Activated CD8-positive, alpha-beta T cell treated with anti-CD3 and anti-CD28 coated beads, Interleukin-2, amount 10 ng/mL, durations not matched to agents 7 days and 5 days (primary cell): ENCODE measurements around the gene SIRT3. TPM values are rescaled to one million over a fixed set of nuclear protein-coding genes. Genes with fewer than 3 reads are reported as not detected.
"Not testable (repeated sequence)": the region's sequence is repeated elsewhere in the genome, so short reads cannot be mapped to it uniquely, and the experiment has no call there.

Experiments
- ATAC-seq: fragments of 150-1000 bp; cut with Tn5 transposase; one replicate; pipeline ENCODE4 v1.10.0; 2021; ENCODE audit warnings: moderate library complexity
- CTCF ChIA-PET: fragments of 350-600 bp; sonication (Branson Sonifier 250); formaldehyde crosslinking; loops from one replicate; lab custom pipeline; 2021; ENCODE audit warnings: antibody characterized with exemption; lab: Charles Lee
- POLR2A ChIA-PET: fragments of 350-600 bp; sonication (Branson Sonifier 250); formaldehyde crosslinking; loops from one replicate; lab custom pipeline; 2021; ENCODE audit warnings: antibody characterized with exemption; lab: Charles Lee
- DNase-seq: peaks from one replicate; pipeline ENCODE4 v3.0.0-alpha.2; 2020
- H3K27ac Mint-ChIP-seq: one replicate; pipeline ENCODE4 v1.8.0; 2021; ENCODE audit warnings: mild to moderate bottlenecking, mixed read lengths
- H3K27me3 Mint-ChIP-seq: one replicate; pipeline ENCODE4 v1.8.0; 2021; ENCODE audit warnings: low read depth, mixed read lengths
- H3K36me3 Mint-ChIP-seq: one replicate; pipeline ENCODE4 v1.8.0; 2021; ENCODE audit warnings: low read depth, mixed read lengths
- H3K4me1 Mint-ChIP-seq: one replicate; pipeline ENCODE4 v1.8.0; 2021; ENCODE audit warnings: low read depth, mixed read lengths
- H3K4me3 Mint-ChIP-seq: one replicate; pipeline ENCODE4 v1.8.0; 2021; ENCODE audit warnings: mild to moderate bottlenecking, mixed read lengths
- H3K9me3 Mint-ChIP-seq: one replicate; pipeline ENCODE4 v1.8.0; 2022; ENCODE audit warnings: mixed read lengths; ENCODE audit not compliant: insufficient read depth
- total RNA-seq, 2 experiments: library from RNA; stranded (reverse); gene quantifications; one replicate each; pipeline ENCODE4 v1.2.3, GENCODE V29; 2021

SIRT3 gene
- total RNA-seq, 2 experiments from 2014 or later = 13.1 to 15.0 TPM

DNA sequence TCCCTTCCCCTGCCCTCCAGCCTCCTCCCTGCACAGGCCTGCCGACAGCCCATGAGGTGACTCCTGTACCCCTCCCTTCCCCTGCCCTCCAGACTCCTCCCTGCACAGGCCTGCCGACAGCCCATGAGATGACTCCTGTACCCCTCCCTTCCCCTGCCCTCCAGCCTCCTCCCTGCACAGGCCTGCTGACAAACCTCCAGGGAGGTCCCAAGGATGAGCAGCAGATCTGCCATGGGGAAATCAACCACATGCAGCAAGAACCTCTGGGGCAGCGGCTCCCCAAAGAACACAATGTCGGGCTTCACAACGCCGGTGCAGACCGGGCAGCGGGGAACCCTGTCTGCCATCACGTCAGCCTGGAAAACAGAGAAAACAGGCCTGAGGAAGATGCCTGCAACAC, 12.3 kb downstream of the SIRT3 start:
- ChIA-PET CTCF (interaction anchor here (1.0 kb wide), 1 partner anchor 17 kb away, joined by 4 read pairs; the partner anchor contains the start of genes BET1L and RIC8A), POLR2A (no interaction called here)
- DNase-seq = no peak
- no peak for ATAC-seq
- no peak overlapping the region for H3K4me3 Mint-ChIP-seq
- no peak overlapping the region for H3K27ac Mint-ChIP-seq
- peaks cover 9% of the 10 kb centered on the region for H3K4me1 Mint-ChIP-seq
- no peaks in the 10 kb centered on the region for H3K36me3 Mint-ChIP-seq
- no peaks in the 10 kb centered on the region for H3K27me3 Mint-ChIP-seq
- no peaks in the 10 kb centered on the region for H3K9me3 Mint-ChIP-seq

DNA sequence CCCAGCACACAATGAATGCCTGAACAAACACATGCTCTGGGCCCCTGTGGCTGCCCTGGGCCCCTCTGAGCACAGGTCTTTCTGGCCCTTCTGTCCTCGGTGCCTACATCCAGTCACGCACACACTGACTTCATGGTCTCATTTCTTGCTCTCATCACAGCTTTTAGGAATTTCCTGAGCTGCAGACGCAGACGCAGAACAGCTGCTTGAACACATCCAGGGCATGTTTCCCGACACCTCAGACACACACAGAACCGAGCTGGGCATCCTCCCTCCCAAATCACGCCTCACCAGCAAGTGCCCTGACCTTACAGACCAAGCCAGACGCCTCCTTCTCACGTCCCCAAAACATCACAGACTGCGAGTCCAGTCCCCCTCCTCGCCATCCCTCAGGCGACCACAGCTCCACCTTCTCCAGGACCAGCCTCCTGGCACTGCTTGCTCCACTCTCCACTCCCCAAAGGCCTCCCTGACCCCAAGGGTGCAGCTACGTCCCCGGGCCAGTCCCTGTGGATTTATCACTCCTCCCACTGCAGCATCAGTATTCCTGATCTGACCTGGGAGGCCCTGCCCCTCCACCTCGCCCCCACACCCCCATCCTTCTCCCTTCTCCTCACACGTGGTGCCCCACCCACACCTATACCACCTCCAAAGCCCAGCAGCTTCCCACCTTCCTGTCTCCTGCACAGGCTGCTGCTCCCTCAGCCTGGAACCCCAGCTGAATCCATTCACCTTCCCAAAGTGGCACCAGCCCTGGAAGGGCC, 12.9 kb downstream of the SIRT3 start:
- H3K4me3 Mint-ChIP-seq = no peak overlapping the region
- no peak for ATAC-seq
- no peak for DNase-seq
- H3K36me3 Mint-ChIP-seq = no peaks in the 10 kb centered on the region
- H3K9me3 Mint-ChIP-seq = no peaks in the 10 kb centered on the region
- peaks cover 6% of the 10 kb centered on the region for H3K4me1 Mint-ChIP-seq
- no peaks in the 10 kb centered on the region for H3K27me3 Mint-ChIP-seq
- ChIA-PET POLR2A (no interaction called here), CTCF (interaction anchor here (2.8 kb wide), 1 partner anchor 27 kb away, joined by 10 read pairs; no protein-coding TSS in a partner anchor)
- H3K27ac Mint-ChIP-seq = no peak overlapping the region

DNA sequence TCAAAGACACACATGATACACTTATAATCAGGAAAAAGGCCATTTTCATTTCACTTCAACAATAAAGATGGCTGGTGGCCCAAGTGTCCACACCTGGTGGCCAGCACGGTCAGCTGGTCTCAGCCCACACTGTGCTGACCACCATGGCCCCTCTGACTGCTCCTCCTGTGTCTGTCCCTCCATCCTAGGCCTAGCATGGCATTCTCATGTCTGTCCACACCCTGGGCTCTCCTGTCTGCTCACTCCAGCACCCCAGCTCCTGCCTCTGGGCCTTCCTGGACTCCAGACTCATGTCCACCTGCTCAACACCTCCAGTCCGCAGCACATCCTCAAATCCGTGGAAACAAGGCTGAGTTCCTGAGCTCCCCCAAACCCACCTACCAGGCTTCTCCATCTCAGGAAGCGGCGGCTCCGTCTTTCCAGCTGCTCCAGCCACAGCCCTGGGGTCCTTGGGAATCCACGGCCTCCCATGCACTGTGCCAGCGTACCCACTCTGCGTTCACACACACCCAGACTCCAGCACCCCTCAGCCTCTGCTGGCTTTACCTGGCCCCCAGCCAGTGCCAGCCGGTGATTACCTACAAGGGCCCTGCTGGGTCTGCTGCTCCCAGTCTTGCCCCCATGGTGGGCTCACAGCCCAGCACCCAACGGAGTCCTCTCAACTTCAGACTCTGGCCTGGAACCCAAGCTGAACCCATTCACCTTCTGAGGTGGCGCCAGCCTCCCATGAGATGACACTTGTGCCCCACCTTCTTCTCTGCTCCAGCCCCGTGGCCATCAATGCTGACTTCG, 13.9 kb downstream of the SIRT3 start:
- H3K9me3 Mint-ChIP-seq = no peaks in the 10 kb centered on the region
- DNase-seq = no peak
- no peaks in the 10 kb centered on the region for H3K27me3 Mint-ChIP-seq
- peaks cover 6% of the 10 kb centered on the region for H3K4me1 Mint-ChIP-seq
- ChIA-PET CTCF (interaction anchor here (2.8 kb wide), 1 partner anchor 28 kb away, joined by 10 read pairs; no protein-coding TSS in a partner anchor), POLR2A (interaction anchor here (0.6 to 1.0 kb wide), 2 partner anchors 45 to 499 kb away, joined by 3 read pairs; no protein-coding TSS in a partner anchor)
- no peak for ATAC-seq
- no peak overlapping the region for H3K4me3 Mint-ChIP-seq
- H3K27ac Mint-ChIP-seq = no peak overlapping the region
- H3K36me3 Mint-ChIP-seq = peaks cover 2% of the 10 kb centered on the region

DNA sequence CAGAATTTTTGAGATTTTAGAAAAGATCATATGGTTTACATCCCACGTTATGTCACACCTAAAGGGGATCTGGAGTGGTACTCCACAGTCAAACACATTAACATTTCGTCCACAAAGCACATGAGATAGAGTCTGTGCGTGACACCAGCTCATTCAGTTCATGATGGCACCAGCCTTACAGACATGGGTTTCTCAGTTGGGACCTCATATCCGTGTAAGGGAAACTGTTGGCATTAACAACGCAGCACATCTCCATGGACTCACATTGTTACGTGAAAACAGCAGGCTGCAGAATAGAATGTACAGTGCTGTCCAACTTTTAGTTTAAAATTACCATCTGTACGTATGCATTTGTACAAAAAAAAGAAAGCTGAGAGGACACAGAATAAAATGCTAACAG, 14.6 kb downstream of the SIRT3 start:
- CTCF ChIA-PET = interaction anchor here (2.8 kb wide), 1 partner anchor 29 kb away, joined by 10 read pairs; no protein-coding TSS in a partner anchor
- Mint-ChIP-seq H3K4me1 (peaks cover 6% of the 10 kb centered on the region), H3K9me3 (no peaks in the 10 kb centered on the region), H3K36me3 (peaks cover 2% of the 10 kb centered on the region), H3K4me3 (no peak overlapping the region), H3K27ac (no peak overlapping the region), H3K27me3 (no peaks in the 10 kb centered on the region)
- DNase-seq (no peak), ATAC-seq (no peak)
- POLR2A ChIA-PET = interaction anchor here (0.6 to 1.0 kb wide), 2 partner anchors 46 to 500 kb away, joined by 3 read pairs; no protein-coding TSS in a partner anchor

DNA sequence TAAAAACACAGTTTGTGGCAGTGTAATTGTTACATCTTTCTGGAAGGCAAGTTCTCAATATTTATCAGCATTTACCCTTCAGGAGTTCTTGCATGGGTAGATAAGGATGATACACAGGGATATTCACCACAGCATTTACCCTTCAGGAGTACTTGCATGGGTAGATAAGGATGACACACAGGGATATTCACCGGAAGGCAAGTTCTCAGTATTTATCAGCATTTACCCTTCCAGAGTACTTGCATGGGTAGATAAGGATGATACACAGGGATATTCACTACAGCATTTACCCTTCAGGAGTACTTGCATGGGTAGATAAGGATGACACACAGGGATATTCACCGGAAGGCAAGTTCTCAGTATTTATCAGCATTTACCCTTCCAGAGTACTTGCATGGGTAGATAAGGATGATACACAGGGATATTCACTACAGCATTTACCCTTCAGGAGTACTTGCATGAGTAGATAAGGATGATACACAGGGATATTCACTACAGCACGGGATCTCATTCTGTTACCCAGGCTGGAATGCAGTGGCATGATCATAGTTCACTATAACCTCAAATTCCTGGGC, 15.4 kb downstream of the SIRT3 start:
- ChIA-PET CTCF (interaction anchor here (2.8 kb wide), 1 partner anchor 30 kb away, joined by 10 read pairs; no protein-coding TSS in a partner anchor), POLR2A (interaction anchor here (1.0 kb wide), 1 partner anchor 46 kb away, joined by 3 read pairs; no protein-coding TSS in a partner anchor)
- H3K4me3 Mint-ChIP-seq, H3K27ac Mint-ChIP-seq, H3K9me3 Mint-ChIP-seq, H3K36me3 Mint-ChIP-seq, H3K4me1 Mint-ChIP-seq, ATAC-seq, DNase-seq, H3K27me3 Mint-ChIP-seq: not testable (repeated sequence)

DNA sequence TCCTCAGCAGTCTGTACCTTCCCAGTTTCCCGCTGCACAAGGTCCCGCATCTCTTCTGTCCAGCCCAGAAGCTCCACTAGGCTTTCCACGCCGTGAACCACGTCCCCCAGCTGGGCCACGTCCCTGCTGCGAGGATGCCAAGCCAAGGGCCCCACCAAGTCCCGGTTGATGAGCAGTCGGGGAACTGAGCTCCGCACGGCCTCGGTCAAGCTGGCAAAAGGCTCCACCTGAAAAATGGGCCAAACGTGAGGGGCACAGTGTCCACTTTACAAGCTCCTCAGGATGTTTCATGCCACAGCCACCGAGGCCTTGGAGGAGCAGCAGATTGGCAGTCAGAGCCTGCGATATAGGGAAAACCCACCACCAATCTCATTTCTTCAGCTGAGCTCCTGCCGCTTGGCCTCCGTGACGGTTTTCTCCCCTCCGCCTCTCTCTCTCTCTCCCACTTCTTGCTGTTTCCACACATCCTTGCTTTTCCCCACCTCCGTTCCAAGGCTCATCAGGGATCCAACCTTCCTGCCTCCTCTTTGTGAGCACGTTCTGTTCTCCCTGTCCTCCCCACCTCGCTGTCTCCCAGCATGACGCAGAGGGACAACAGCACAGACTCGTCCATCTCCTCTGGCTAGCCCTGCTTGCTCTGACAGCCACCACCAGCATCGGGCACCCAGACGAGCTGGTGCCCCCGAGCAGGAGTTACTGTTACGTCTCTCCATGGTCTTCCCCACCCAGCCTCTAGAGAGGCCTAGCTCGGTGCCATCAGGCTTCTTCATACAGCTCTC, 17.1 kb downstream of the SIRT3 start:
- ChIA-PET POLR2A (interaction anchor here (0.9 to 1.4 kb wide), 2 partner anchors 10 to 18 kb away, joined by 3 to 6 read pairs; no protein-coding TSS in a partner anchor), CTCF (interaction anchor here (1.1 to 1.5 kb wide), 3 partner anchors 12 to 32 kb away, joined by 4 read pairs; partner anchors contain the start of genes BET1L and RIC8A)
- Mint-ChIP-seq H3K4me1 (peaks cover 3% of the 10 kb centered on the region), H3K27me3 (no peaks in the 10 kb centered on the region), H3K27ac (no peak overlapping the region), H3K9me3 (no peaks in the 10 kb centered on the region), H3K4me3 (no peak overlapping the region), H3K36me3 (peaks cover 23% of the 10 kb centered on the region)
- ATAC-seq (no peak), DNase-seq (no peak)

DNA sequence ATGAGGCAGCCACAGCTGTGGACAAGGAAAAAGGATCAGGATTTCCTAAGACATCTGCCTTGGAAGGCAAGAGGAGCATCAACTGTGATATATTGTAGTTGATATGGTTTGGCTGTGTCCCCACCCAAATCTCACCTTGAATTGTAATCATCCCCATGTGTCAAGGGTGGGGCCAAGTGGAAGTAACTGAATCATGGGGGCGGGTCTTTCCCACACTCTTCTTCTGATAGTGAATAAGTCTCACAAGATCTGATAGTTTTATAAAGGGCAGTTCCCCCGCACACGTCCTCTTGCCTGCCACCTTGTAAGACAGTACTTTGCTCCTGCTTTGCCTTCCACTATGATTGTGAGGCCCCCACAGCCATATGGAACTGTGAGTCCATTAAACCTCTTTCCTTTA, 18.4 kb downstream of the SIRT3 start:
- CTCF ChIA-PET = interaction anchor here (2.5 kb wide), 1 partner anchor 33 kb away, joined by 15 read pairs; no protein-coding TSS in a partner anchor
- no peaks in the 10 kb centered on the region for H3K27me3 Mint-ChIP-seq
- no peak overlapping the region for H3K27ac Mint-ChIP-seq
- H3K4me3 Mint-ChIP-seq = no peak overlapping the region
- DNase-seq (no peak), ATAC-seq (no peak)
- POLR2A ChIA-PET = interaction anchor here (1.3 kb wide), 1 partner anchor 16 kb away, joined by 4 read pairs; no protein-coding TSS in a partner anchor
- no peaks in the 10 kb centered on the region for H3K9me3 Mint-ChIP-seq
- peaks cover 32% of the 10 kb centered on the region for H3K36me3 Mint-ChIP-seq
- peaks cover 3% of the 10 kb centered on the region for H3K4me1 Mint-ChIP-seq

DNA sequence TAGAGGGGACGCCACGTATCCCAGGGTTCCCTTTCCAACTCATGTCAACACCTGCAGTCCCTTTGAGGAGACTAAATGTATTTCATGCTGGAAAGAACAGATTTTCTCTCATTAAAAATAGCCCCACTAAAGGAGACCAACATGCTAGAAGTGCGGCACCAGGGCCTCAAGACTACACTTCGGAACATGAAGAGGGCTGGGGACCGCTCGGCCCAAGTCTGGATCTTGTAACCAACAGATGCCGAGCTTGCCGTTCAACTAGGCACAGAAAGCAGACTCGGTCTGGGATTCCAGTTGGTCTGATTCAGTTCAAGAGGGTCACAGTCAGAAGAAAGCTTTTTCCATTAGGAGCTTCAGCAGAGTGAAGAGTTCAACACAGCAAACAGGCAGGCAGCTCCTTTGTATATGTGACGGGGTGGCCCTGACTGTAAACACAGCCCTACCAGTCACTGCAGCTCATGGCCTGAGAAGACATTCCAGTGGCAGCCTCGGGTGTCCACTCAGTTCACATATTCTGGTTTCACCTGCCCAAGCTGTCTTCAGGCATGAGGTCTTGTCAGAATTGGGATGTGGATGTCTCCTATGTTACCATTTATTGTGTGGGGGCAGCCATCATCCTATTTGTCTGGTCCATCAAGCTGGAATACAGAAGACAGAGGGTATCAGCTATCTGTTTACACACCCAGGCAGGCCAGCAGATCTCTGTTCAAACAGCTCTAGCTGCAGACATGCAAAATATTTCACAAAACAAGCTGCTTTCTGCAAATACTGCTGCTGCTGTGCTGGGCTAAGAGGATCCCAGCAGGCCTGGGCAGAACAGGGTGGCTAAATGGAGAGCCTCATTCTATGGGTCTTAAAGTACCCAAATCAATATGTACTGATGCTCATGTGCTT, 19.8 kb downstream of the SIRT3 start:
- H3K36me3 Mint-ChIP-seq = peaks cover 42% of the 10 kb centered on the region
- no peak overlapping the region for H3K27ac Mint-ChIP-seq
- ATAC-seq = no peak
- no peaks in the 10 kb centered on the region for H3K27me3 Mint-ChIP-seq
- H3K9me3 Mint-ChIP-seq = no peaks in the 10 kb centered on the region
- CTCF ChIA-PET = interaction anchor here (0.6 to 2.5 kb wide), 3 partner anchors 13 to 34 kb away, joined by 3 to 15 read pairs (median 4); no protein-coding TSS in a partner anchor
- DNase-seq = no peak
- peaks cover 5% of the 10 kb centered on the region for H3K4me1 Mint-ChIP-seq
- no peak overlapping the region for H3K4me3 Mint-ChIP-seq
- POLR2A ChIA-PET = interaction anchor here (0.8 to 1.3 kb wide), 4 partner anchors 9 to 19 kb away, joined by 3 to 5 read pairs (median 4); partner anchors contain the start of genes BET1L and RIC8A

DNA sequence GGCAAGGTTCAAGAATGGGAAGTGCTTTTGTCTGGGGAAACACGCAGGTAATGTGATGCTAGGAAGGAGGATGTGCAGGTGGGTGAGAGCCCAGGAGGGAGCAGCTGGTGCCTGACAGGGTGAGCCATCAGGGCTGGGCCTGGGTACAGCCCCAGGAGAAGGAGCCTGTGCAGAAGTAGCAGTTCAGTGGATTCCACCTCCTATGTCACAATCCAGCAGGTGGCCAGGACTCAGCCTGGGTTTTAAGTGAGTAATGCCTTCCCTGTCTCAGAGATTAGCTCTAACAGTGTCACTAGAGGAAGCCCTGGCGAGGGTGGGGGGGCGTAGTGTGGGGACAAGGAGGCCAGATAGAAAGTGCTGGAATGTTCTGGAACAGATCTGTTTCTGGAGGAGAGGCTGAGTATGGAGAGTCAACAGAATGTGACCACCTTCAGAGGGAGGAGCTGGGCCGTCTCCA, 20.5 kb downstream of the SIRT3 start:
- H3K4me1 Mint-ChIP-seq = peaks cover 9% of the 10 kb centered on the region
- H3K36me3 Mint-ChIP-seq = peaks cover 47% of the 10 kb centered on the region
- no peak overlapping the region for H3K27ac Mint-ChIP-seq
- no peaks in the 10 kb centered on the region for H3K9me3 Mint-ChIP-seq
- no peak for ATAC-seq
- no peak for DNase-seq
- no peaks in the 10 kb centered on the region for H3K27me3 Mint-ChIP-seq
- CTCF ChIA-PET = interaction anchor here (1.2 to 2.5 kb wide), 2 partner anchors 14 to 35 kb away, joined by 3 to 15 read pairs; no protein-coding TSS in a partner anchor
- H3K4me3 Mint-ChIP-seq = no peak overlapping the region
- POLR2A ChIA-PET = interaction anchor here (0.8 to 1.3 kb wide), 3 partner anchors 8 to 20 kb away, joined by 3 to 5 read pairs (median 3); partner anchors contain the start of genes BET1L and RIC8A

DNA sequence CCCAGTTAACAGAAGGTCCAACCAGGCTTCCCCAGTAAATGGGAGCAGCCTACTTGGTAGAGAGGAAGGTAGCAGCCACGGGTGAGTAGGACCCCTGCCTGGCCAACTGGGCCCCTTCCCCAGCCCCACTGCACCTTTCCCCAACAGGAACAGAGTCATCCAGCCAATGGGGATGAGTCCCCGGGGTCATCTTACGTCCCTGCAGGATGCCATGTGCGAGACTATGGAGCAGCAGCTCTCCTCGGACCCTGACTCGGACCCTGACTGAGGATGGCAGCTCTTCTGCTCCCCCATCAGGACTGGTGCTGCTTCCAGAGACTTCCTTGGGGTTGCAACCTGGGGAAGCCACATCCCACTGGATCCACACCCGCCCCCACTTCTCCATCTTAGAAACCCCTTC, 22.1 kb downstream of the SIRT3 start:
- Mint-ChIP-seq H3K4me3 (no peak overlapping the region), H3K9me3 (no peaks in the 10 kb centered on the region), H3K36me3 (peaks cover 59% of the 10 kb centered on the region), H3K27me3 (no peaks in the 10 kb centered on the region), H3K27ac (no peak overlapping the region), H3K4me1 (peaks cover 22% of the 10 kb centered on the region)
- ATAC-seq = no peak
- no peak for DNase-seq
- CTCF ChIA-PET = no interaction called here
- POLR2A ChIA-PET = no interaction called here
